ENCODE results near the gene DDX39B. TPM values are rescaled to one million over a fixed set of nuclear protein-coding genes. Genes with fewer than 3 reads are reported as not detected.
A peak's percentile ranks its signal among the peaks of the same experiment; 100 is the strongest.

The DDX39B gene
- total RNA-seq, 4 donors from 2014 or later: 254 to 449 (median 281) TPM

- no peak overlapping the region for H3K27ac ChIP-seq
- WGBS: 88% methylated on average over 11 of the region's 11 CpGs
- TF ChIP-seq POLR2A (IDR thresholded peaks at IDR 0.05) (no peak), POLR2AphosphoS5 (IDR thresholded peaks at IDR 0.05) (no peak), EP300 (IDR thresholded peaks at IDR 0.05) (no peak), CTCF (IDR thresholded peaks at IDR 0.05) (no peak)
These were observed 61.2 kb downstream of the DDX39B start for GRCh38 chr6:31480574-31480973.

More at GRCh38 chr6:31480574-31480973, 61.2 kb downstream of the DDX39B start:
- no peaks in the 10 kb centered on the region for H3K36me3 ChIP-seq
- H3K4me3 ChIP-seq: no peak overlapping the region
- no peaks in the 10 kb centered on the region for H3K4me1 ChIP-seq
- no peaks in the 10 kb centered on the region for H3K9me3 ChIP-seq
- no peaks in the 10 kb centered on the region for H3K27me3 ChIP-seq
- DNase-seq (ENCODE audit: low spot score in 2 of 2): peak in 1 of 2 donors; percentile 48

Other genes starting within 250 kb of the DDX39B start
- 1,000 to 10,000 TPM in 3 of 4 donors, 100 to 1,000 TPM in 1; 995 to 1,612 (median 1,279) TPM for gene HLA-B, start 184.8 kb downstream of the DDX39B start, total RNA-seq
- 10 to 100 TPM in 3 of 4 donors, 1 to 10 TPM in 1; 7.1 to 16.4 (median 15.2) TPM for gene MICA, start 138.4 kb downstream of the DDX39B start, total RNA-seq
- gene MICB, start 43.9 kb downstream of the DDX39B start, total RNA-seq: 1 to 10 TPM in 3 of 4 donors, under 1 TPM in 1; 0.26 to 2.4 (median 2.1) TPM
- not detected for gene MCCD1, start 13.0 kb downstream of the DDX39B start, total RNA-seq
- 1 to 10 TPM in 2 of 4 donors, under 1 TPM in 1, not detected in 1; 0.64 to 1.6 (median 1.4) TPM for gene ATP6V1G2, start 4.6 kb upstream of the DDX39B start, total RNA-seq
- 10 to 100 TPM; 23.6 to 29.5 (median 25.7) TPM for gene NFKBIL1, start 5.6 kb upstream of the DDX39B start, total RNA-seq
- under 1 TPM in 1 of 4 donors, not detected in 3; 0.47 TPM for gene LTA, start 30.3 kb upstream of the DDX39B start, total RNA-seq
- 1 to 10 TPM; 1.0 to 6.4 (median 3.3) TPM for gene TNF, start 33.6 kb upstream of the DDX39B start, total RNA-seq
- not detected for gene LTB, start 40.4 kb upstream of the DDX39B start, total RNA-seq
- 10 to 100 TPM in 1 of 4 donors, 1 to 10 TPM in 3; 3.7 to 72.9 (median 6.7) TPM for gene LST1, start 44.3 kb upstream of the DDX39B start, total RNA-seq
- gene NCR3, start 51.0 kb upstream of the DDX39B start, total RNA-seq: not detected
- gene AIF1, start 73.2 kb upstream of the DDX39B start, total RNA-seq: 10 to 100 TPM in 1 of 4 donors, 1 to 10 TPM in 3; 2.6 to 16.3 (median 5.8) TPM
- gene PRRC2A, start 78.7 kb upstream of the DDX39B start, total RNA-seq: 100 to 1,000 TPM; 100 to 163 (median 113) TPM
- 100 to 1,000 TPM; 239 to 360 (median 309) TPM for gene BAG6, start 110.7 kb upstream of the DDX39B start, total RNA-seq
- gene APOM, start 113.9 kb upstream of the DDX39B start, total RNA-seq: 1 to 10 TPM; 2.8 to 8.3 (median 6.1) TPM
- gene C6orf47, start 118.8 kb upstream of the DDX39B start, total RNA-seq: 10 to 100 TPM; 31.6 to 41.0 (median 38.1) TPM
- gene GPANK1, start 123.0 kb upstream of the DDX39B start, total RNA-seq: 10 to 100 TPM; 15.0 to 22.6 (median 20.1) TPM
- 100 to 1,000 TPM; 381 to 429 (median 403) TPM for gene CSNK2B, start 124.1 kb upstream of the DDX39B start, total RNA-seq
- 10 to 100 TPM; 11.4 to 63.7 (median 13.9) TPM for gene LY6G5B, start 128.0 kb upstream of the DDX39B start, total RNA-seq
- 1 to 10 TPM in 1 of 4 donors, under 1 TPM in 1, not detected in 2; 0.73 to 5.1 TPM for gene LY6G5C, start 139.1 kb upstream of the DDX39B start, total RNA-seq
- gene ABHD16A, start 161.3 kb upstream of the DDX39B start, total RNA-seq: 10 to 100 TPM; 49.4 to 68.2 (median 57.3) TPM
- gene LY6G6F, start 164.9 kb upstream of the DDX39B start, total RNA-seq: not detected
- gene LY6G6D, start 173.3 kb upstream of the DDX39B start, total RNA-seq: 10 to 100 TPM in 1 of 4 donors, 1 to 10 TPM in 1, not detected in 2; 5.5 to 30.8 TPM
- 100 to 1,000 TPM in 3 of 4 donors, 10 to 100 TPM in 1; 80.0 to 376 (median 338) TPM for gene LY6G6C, start 179.7 kb upstream of the DDX39B start, total RNA-seq
- gene MPIG6B, start 181.4 kb upstream of the DDX39B start, total RNA-seq: 1 to 10 TPM; 1.6 to 4.6 (median 4.5) TPM
- gene DDAH2, start 187.3 kb upstream of the DDX39B start, total RNA-seq: 10 to 100 TPM; 66.8 to 84.2 (median 68.3) TPM
- 100 to 1,000 TPM; 239 to 420 (median 333) TPM for gene CLIC1, start 194.5 kb upstream of the DDX39B start, total RNA-seq
- 10 to 100 TPM; 12.6 to 60.1 (median 17.2) TPM for gene MSH5, start 198.0 kb upstream of the DDX39B start, total RNA-seq
- gene SAPCD1, start 220.7 kb upstream of the DDX39B start, total RNA-seq: 10 to 100 TPM in 3 of 4 donors, 1 to 10 TPM in 1; 9.3 to 42.2 (median 20.3) TPM
- 1 to 10 TPM; 1.3 to 3.3 (median 2.3) TPM for gene VWA7, start 235.3 kb upstream of the DDX39B start, total RNA-seq

Measured in suprapubic skin (tissue), 4 donors.